ENCODE results near the gene CCDC192.

DNA sequence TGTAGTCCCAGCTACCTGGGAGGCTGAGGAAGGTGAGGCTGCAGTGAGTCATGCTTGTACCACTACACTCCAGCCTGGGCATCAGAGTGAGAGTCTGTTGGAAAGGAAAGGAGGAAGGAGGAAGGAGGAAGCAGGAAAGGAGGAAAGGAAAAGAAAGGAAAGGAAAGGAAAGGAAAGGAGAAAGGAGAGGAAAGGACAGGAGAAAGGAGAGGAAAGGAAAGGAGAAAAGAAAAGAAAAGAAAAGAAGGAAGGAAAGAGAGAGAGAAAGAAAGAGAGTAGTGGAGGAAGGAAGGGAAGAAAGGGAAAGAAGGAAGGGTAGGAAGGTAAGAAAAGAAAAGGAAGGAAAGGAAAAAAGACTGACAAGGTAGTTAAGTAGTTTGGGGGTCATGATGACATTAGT, 217.7 kb downstream of the CCDC192 start:
- TF ChIP-seq ESRRG (CRISPR knock-in tag; IDR thresholded peaks at IDR 0.05) (no peak), ISL1 (CRISPR knock-in tag; IDR thresholded peaks at IDR 0.05) (no peak), TOX (CRISPR knock-in tag; IDR thresholded peaks at IDR 0.05; ENCODE audit: borderline replicate concordance) (no peak), PPARA (CRISPR knock-in tag; IDR thresholded peaks at IDR 0.05; ENCODE audit: borderline replicate concordance) (no peak), ZNF70 (CRISPR knock-in tag; IDR thresholded peaks at IDR 0.05) (no peak), OSR1 (CRISPR knock-in tag; IDR thresholded peaks at IDR 0.05) (no peak), ZNF8 (CRISPR knock-in tag; IDR thresholded peaks at IDR 0.05) (no peak)
- TF ChIP-seq, protein P1, sequence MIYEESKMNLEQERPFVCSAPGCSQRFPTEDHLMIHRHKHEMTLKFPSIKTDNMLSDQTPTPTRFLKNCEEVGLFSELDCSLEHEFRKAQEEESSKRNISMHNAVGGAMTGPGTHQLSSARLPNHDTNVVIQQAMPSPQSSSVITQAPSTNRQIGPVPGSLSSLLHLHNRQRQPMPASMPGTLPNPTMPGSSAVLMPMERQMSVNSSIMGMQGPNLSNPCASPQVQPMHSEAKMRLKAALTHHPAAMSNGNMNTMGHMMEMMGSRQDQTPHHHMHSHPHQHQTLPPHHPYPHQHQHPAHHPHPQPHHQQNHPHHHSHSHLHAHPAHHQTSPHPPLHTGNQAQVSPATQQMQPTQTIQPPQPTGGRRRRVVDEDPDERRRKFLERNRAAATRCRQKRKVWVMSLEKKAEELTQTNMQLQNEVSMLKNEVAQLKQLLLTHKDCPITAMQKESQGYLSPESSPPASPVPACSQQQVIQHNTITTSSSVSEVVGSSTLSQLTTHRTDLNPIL (CRISPR knock-in tag; IDR thresholded peaks at IDR 0.05; ENCODE audit: low read depth): no peak

All from SK-N-SH treated with all-trans-retinoic acid at 6 μM for 48 hours (cell line).